HG02973 (cell line): ENCODE measurements around the gene TRIM49C.
"Not testable (repeated sequence)": the region's sequence is repeated elsewhere in the genome, so short reads cannot be mapped to it uniquely, and the experiment has no call there.

Source experiments
- ATAC-seq: cut with Tn5 transposase; IDR thresholded peaks from one replicate; pipeline ENCODE4 v1.9.1; 2021; ENCODE audit warnings: moderate library complexity; ENCODE audit not compliant: unreplicated experiment

TRIM49C gene, protein sequence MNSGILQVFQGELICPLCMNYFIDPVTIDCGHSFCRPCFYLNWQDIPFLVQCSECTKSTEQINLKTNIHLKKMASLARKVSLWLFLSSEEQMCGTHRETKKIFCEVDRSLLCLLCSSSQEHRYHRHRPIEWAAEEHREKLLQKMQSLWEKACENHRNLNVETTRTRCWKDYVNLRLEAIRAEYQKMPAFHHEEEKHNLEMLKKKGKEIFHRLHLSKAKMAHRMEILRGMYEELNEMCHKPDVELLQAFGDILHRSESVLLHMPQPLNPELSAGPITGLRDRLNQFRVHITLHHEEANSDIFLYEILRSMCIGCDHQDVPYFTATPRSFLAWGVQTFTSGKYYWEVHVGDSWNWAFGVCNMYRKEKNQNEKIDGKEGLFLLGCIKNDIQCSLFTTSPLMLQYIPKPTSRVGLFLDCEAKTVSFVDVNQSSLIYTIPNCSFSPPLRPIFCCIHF

DNA sequence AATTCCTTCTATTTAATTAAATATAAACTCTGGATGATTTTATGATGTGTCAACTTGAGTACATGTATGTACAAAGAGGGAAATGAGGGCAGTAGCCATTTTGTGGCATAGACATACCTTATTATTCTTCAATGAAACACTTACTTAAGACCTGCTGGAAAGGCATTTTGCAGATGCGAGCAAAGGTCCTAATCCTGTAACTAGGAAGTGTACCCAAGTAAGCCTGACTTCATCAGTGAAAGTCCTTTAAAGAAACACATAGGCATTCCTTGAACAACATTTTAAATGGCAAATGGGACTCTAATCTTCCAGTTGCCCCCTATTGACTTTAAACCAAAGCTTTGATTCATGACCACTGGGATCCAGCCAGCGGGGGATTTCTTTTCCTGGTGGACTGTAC is at the start of gene TRIM49C:
TSS of gene TRIM49C (plus strand) at position 301 of the 400 bp plus-strand sequence. CDS start 4,106 bp downstream, outside the sequence.
- not testable (repeated sequence) for ATAC-seq

DNA sequence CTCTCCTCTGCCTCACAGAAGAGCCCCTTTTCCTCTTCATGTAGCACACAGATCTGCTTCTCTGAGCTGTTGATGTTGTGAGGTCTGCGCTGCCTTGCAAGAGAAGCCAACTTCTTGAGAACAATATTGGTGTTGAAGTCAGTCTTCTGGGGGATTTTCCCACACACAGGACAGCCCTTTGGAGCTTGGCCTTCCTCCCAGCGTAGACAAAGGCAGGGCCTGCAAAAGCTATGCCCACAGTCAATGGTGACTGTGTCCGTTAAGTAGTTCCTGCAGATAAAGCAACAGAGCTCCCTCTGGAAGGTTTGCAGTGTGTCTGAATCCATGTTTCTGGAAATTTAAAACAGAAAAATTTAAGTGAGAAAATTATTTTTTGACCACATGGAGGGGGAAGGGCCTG is 6.7 kb upstream of the TRIM49C start:
- ATAC-seq: not testable (repeated sequence)

DNA sequence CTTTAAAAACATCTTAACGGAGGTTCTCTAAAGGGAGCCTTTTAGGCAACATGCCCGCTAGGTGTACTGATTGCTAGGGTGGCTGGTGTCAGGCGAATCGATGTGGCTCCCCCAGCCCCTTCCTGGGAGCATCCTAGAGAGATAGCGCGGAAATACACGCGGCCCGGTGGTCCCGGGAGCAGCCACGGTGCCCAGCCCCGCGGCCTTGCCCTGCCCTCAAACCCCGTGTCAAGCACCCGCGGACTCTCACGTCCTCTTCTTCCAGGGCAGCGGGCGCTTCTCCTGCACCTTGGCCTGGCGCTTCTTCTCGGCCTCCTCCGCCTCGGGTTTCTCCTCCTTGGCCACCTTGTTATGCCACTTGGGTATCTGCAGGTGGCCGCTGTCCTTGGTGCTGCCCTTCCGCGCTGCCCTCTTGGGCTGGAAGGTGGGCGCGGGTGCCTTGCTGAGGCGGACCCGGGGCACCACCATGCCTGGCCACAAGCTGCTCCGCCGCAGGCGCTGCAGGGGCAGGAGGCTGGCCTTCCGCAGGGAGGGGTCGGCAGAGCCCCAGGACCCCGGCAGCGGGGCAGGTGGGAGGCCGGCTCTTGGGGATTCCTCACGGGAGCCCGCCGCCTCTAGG is 20.8 kb downstream of the TRIM49C start:
- not testable (repeated sequence) for ATAC-seq

DNA sequence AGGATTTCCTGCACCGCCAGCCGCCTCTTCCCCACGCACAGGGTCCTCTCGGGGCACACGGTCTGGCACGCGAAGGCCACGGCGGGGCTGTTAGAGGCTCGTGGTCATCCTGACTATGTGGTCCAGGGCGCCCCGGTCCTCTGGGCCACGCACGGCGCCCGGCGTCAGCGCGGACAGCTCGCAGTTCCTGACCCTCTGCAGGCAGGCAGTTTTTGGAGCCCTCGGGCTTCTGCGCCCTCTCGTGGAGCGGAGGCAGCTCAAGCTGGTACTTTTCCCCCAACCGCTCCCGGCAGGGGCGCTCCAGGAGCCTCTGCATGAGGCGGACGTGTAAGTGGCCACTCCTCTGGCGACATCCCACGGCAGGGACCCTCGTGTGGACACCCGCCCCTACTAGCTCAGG is 21.4 kb downstream of the TRIM49C start:
- not testable (repeated sequence) for ATAC-seq

DNA sequence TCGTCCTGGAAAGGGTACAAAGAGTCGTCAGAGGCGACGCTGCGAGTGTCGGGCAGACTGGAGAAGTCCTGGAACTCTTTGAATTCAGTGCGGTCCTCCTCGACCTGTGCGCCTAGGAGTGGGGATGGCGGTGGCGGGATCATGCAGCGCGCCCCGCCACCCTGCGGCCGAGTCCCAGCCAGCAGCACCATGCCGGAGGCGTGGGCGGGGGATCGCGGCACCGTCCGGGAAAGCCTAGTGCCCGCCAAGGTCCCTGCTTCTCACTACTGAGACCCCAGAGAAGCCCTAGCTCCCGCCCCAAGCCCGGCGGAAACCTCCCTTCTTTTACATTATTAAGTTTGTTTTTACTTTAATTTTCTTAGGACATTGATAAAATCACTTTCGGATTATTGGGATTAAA is 22.6 kb downstream of the TRIM49C start:
- not testable (repeated sequence) for ATAC-seq

DNA sequence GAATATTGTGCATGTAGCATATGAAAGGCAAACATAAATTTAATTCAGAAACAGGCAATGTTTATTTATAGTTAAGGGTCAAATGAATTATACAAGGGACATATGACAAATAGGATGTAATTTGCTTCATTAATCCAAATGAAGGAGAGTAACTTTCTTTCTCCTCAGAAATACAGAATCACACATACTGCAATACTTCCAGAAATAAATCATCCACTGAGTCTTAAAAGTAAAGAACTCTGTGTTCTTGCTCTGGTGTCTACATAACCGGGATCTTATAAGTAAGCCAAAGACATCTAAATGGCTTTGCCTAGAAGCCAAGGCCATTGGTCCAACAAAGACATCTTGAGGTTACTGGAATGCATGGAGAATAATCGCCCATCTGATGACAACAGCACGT is 54.7 kb downstream of the TRIM49C start, which contains the start of gene UBTFL1:
TSS of gene UBTFL1 (plus strand) at position 301 of the 400 bp plus-strand sequence. CDS start at position 301, 0 bp downstream.
- ATAC-seq: not testable (repeated sequence)

DNA sequence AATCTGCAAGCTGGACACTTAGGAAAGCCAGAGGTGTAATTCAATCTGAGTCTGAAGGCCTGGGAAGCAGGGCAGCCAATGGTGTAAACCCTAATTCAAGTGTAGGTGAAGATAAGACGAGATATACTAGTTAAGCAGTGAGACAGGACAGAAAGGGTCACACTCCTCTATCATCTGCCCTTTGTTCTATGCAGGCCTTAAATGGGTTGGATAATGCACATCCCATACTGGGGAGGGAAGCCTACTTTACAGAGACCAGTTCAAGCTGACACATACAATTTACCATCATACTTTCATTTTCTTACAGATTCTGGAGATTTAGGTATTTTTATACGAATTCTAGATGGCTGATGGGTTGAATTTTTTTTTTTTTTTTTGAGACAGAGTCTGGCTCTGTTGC is 57.8 kb downstream of the TRIM49C start:
- ATAC-seq: not testable (repeated sequence)
